K562 (cell line): Measurements from ENCODE around the gene RASIP1. TPM values are rescaled to one million over a fixed set of nuclear protein-coding genes. Genes with fewer than 3 reads are reported as not detected.
A peak's percentile ranks its signal among the peaks of the same experiment; 100 is the strongest.
"Not testable (repeated sequence)": the region's sequence is repeated elsewhere in the genome, so short reads cannot be mapped to it uniquely, and the experiment has no call there.

ENCODE experiments used
- ATAC-seq: fragments of 200-7000 bp; cut with Tn5 transposase; 3 replicates; pipeline ENCODE4 v1.9.1; 2020; ENCODE audit warnings: moderate library complexity
- BruUV-seq: library from RNA; stranded (reverse); fragments of 400-500 nt; replicated peaks from 2 replicates; lab custom pipeline; 2021; lab: Mats Ljungman, UMichigan
- CTCF ChIA-PET: fragments of 300-600 bp; formaldehyde crosslinking; extraction: SDS; loops from one replicate; lab custom pipeline; 2021; ENCODE audit warnings: low intra/inter-chr PET ratio; lab: Yijun Ruan, JAX
- POLR2A ChIA-PET: fragments of 300-600, 350-650 bp; sonication (Branson Sonifier 250); formaldehyde crosslinking; extraction: SDS; loops from one replicate; lab custom pipeline; 2021; ENCODE audit warnings: antibody characterized with exemption, inconsistent platforms; lab: Yijun Ruan, JAX
- DNase-seq, 4 experiments: peaks; one replicate each; pipeline versions ENCODE4 v3.0.0 to v3.0.0-alpha.2; 2011 to 2018; ENCODE audit warnings: low spot score in 3 of 4, mixed read lengths in 3 of 4; ENCODE audit errors: extremely low read depth in 1 of 4
- FAIRE-seq: peaks from 2 replicates; lab custom pipeline; 2011; peaks lifted over from hg19 to GRCh38; lab: Jason Lieb, UNC
- H2AFZ ChIP-seq: 2 replicates; pipeline ENCODE4 v1.6.0; 2011; ENCODE audit warnings: low read depth, low read length, control low read depth, inconsistent platforms
- H3K27ac ChIP-seq: fragments of 200-600 bp; 3 replicates; pipeline ENCODE4 v1.8.0; 2011; ENCODE audit warnings: low read depth, mild to moderate bottlenecking, control low read depth, inconsistent platforms, low read length, moderate library complexity, mixed read lengths; ENCODE audit errors: extremely low read depth
- H3K27me3 ChIP-seq, 2 experiments: fragments of 300-600 bp in 1 of 2; 2 replicates in 1 of 2; 3 replicates in 1 of 2; pipeline versions ENCODE4 v1.6.0 to v1.8.0; 2011; ENCODE audit warnings: inconsistent platforms in 2 of 2, low read length in 2 of 2, mild to moderate bottlenecking in 1 of 2, mixed read lengths in 1 of 2, moderate library complexity in 1 of 2; ENCODE audit not compliant: control insufficient read depth in 2 of 2, insufficient read depth in 2 of 2
- H3K36me3 ChIP-seq: fragments of 300-600 bp; 3 replicates; pipeline ENCODE4 v1.8.0; 2011; ENCODE audit warnings: mild to moderate bottlenecking, low read length, inconsistent platforms; ENCODE audit not compliant: control insufficient read depth, insufficient read depth
- H3K4me1 ChIP-seq, 2 experiments: fragments of 200-600 bp in 1 of 2; replicated peaks in 1 of 2; 2 replicates in 1 of 2; 3 replicates in 1 of 2; pipeline versions ENCODE4 v1.5.1 to v1.8.0; 2011; ENCODE audit warnings: inconsistent platforms in 2 of 2, low read length in 2 of 2, mild to moderate bottlenecking in 1 of 2, mixed read lengths in 1 of 2, moderate library complexity in 1 of 2; ENCODE audit not compliant: control insufficient read depth in 2 of 2, insufficient read depth in 2 of 2
- H3K4me2 ChIP-seq: 2 replicates; pipeline ENCODE4 v1.6.1; 2011; ENCODE audit warnings: low read length, control low read depth, inconsistent platforms, mixed read lengths; ENCODE audit not compliant: insufficient read depth
- H3K4me3 ChIP-seq: fragments of 200-600 bp; sonication (generic), shearing (Covaris generic); 2 replicates; pipeline ENCODE4 v1.5.1; 2016; ENCODE audit warnings: control low read depth, inconsistent platforms
- H3K79me2 ChIP-seq: fragments of 200-600 bp; 3 replicates; pipeline ENCODE4 v1.8.0; 2011; ENCODE audit warnings: low read length, inconsistent platforms; ENCODE audit not compliant: control insufficient read depth, insufficient read depth
- H3K9ac ChIP-seq, 2 experiments: 2 replicates each; pipeline versions ENCODE4 v1.6.0 to v1.6.1; 2011; ENCODE audit warnings: low read depth in 2 of 2, low read length in 2 of 2, control low read depth in 1 of 2, inconsistent platforms in 1 of 2, mild to moderate bottlenecking in 1 of 2, mixed read lengths in 1 of 2; ENCODE audit not compliant: insufficient read depth in 1 of 2
- H3K9me1 ChIP-seq: one replicate; pipeline ENCODE4 v1.6.0; 2011; ENCODE audit warnings: inconsistent platforms, mild to moderate bottlenecking, low read length, moderate library complexity; ENCODE audit not compliant: control insufficient read depth, insufficient read depth
- H3K9me3 ChIP-seq: replicated peaks from 2 replicates; pipeline ENCODE4 v1.5.1; 2011; ENCODE audit warnings: low read depth, low read length, inconsistent platforms; ENCODE audit not compliant: control insufficient read depth, insufficient read depth
- H4K20me1 ChIP-seq: replicated peaks from 2 replicates; pipeline ENCODE4 v1.6.1; 2011; ENCODE audit warnings: low read length, inconsistent platforms, mixed read lengths; ENCODE audit not compliant: control insufficient read depth, insufficient read depth
- ARID1B ChIP-seq: fragments of 450-650 bp; IDR thresholded peaks from 2 replicates; pipeline ENCODE4 v1.6.1; 2016; ENCODE audit warnings: antibody characterized with exemption, mild to moderate bottlenecking, inconsistent platforms
- CBFA2T2 ChIP-seq: fragments of 450-650 bp; conservative IDR thresholded peaks from 2 replicates; pipeline ENCODE4 v1.6.1; 2017; ENCODE audit warnings: mild to moderate bottlenecking
- CBFA2T3 ChIP-seq: fragments of 450-650 bp; IDR thresholded peaks from 2 replicates; pipeline ENCODE4 v1.6.1; 2017
- NCOR1 ChIP-seq: fragments of 450-650 bp; IDR thresholded peaks from 2 replicates; pipeline ENCODE4 v1.6.1; 2016; ENCODE audit warnings: mild to moderate bottlenecking, moderate library complexity
- NFIC ChIP-seq: fragments of 450-650 bp; IDR thresholded peaks from 2 replicates; pipeline ENCODE4 v1.6.1; 2017; ENCODE audit warnings: mild to moderate bottlenecking, inconsistent platforms
- SMARCA4 ChIP-seq: fragments of 450-650 bp; IDR thresholded peaks from 2 replicates; pipeline ENCODE4 v1.6.1; 2016
- TAL1 ChIP-seq: fragments of 450-650 bp; IDR thresholded peaks from 2 replicates; pipeline ENCODE4 v1.6.1; 2016; ENCODE audit warnings: mild to moderate bottlenecking
- TEAD4 ChIP-seq, 2 experiments: sonication (generic) in 1 of 2; formaldehyde crosslinking in 1 of 2; IDR thresholded peaks; 2 replicates each; pipeline versions ENCODE4 v1.6.1 to v1.8.0; 2012 to 2022; ENCODE audit warnings: borderline replicate concordance in 1 of 2, inconsistent platforms in 1 of 2, low read length in 1 of 2, mild to moderate bottlenecking in 1 of 2, missing genetic modification reagents in 1 of 2
- ZBTB11 ChIP-seq, 3 experiments: fragments of 200-800 bp in 1 of 3; fragments of 250-450 bp in 1 of 3; fragments of 450-650 bp in 1 of 3; sonication (Bioruptor Pico) in 1 of 3; sonication (Bioruptor generic) in 1 of 3; formaldehyde crosslinking in 1 of 3; IDR thresholded peaks; 2 replicates each; pipeline versions ENCODE4 v1.6.1 to v1.8.0; 2016 to 2022; ENCODE audit warnings: mild to moderate bottlenecking in 2 of 3, missing genetic modification characterization in 2 of 3, missing compliant biosample characterization in 1 of 3, moderate library complexity in 1 of 3
- ZNF239 ChIP-seq: fragments of 250-450 bp; sonication (Bioruptor Pico); IDR thresholded peaks from 2 replicates; pipeline ENCODE4 v1.4.0; 2020; ENCODE audit warnings: mild to moderate bottlenecking
- WGBS: fragments of 100-300 bp; shearing (Covaris generic); methylation state at CpG from one replicate; pipeline ENCODE4 v1.1.6; 2016; ENCODE audit warnings: low coverage, mixed read lengths; ENCODE audit not compliant: insufficient coverage; ENCODE audit errors: missing lambda C conversion rate; 5-methylcytosine and 5-hydroxymethylcytosine counted together
- in situ Hi-C: fragments of 300-500 bp; cut with MboI; formaldehyde crosslinking; loops from 4 replicates; pipeline ENCODE4 v1.15.0; 2018; ENCODE audit warnings: inconsistent platforms, mixed read lengths
- intact Hi-C: fragments of 100-400 bp; cut with micrococcal nuclease; formaldehyde crosslinking; loops from 2 replicates; pipeline ENCODE4 v1.14.2; 2022
- polyA plus RNA-seq, 8 experiments: library from polyadenylated mRNA; depleted of rRNA in 4 of 8; stranded (reverse) in 5 of 8; unstranded in 3 of 8; fragments of >200 nt; fragmentation: Nextera tagmentation in 2 of 8; fragmentation: Illumina TruSeq in 1 of 8; extraction: Ambion mirVana in 2 of 8; extraction: Trizol in 1 of 8; gene quantifications; 2 replicates each; pipeline versions ENCODE4 v1.2.1 to v1.2.3, GENCODE V29; 2011 to 2014; ENCODE audit warnings: inconsistent platforms in 1 of 8, missing spikeins in 1 of 8
- total RNA-seq, 7 experiments: library from RNA; depleted of rRNA in 6 of 7; stranded (reverse); fragments of >200 nt in 6 of 7; fragmentation: Illumina TruSeq in 2 of 7; extraction: Trizol in 2 of 7; gene quantifications; 2 replicates each; pipeline versions ENCODE4 v1.2.1 to v1.2.3, GENCODE V29; 2011 to 2021; ENCODE audit warnings: low replicate concordance in 1 of 7

RASIP1 gene
- total and polyA plus RNA-seq, 9 of the 15 experiments (the other 6 are each of a cell fraction or from before 2014, with no cell fraction given) = 0.20 to 4.7 (median 1.5) TPM

DNA sequence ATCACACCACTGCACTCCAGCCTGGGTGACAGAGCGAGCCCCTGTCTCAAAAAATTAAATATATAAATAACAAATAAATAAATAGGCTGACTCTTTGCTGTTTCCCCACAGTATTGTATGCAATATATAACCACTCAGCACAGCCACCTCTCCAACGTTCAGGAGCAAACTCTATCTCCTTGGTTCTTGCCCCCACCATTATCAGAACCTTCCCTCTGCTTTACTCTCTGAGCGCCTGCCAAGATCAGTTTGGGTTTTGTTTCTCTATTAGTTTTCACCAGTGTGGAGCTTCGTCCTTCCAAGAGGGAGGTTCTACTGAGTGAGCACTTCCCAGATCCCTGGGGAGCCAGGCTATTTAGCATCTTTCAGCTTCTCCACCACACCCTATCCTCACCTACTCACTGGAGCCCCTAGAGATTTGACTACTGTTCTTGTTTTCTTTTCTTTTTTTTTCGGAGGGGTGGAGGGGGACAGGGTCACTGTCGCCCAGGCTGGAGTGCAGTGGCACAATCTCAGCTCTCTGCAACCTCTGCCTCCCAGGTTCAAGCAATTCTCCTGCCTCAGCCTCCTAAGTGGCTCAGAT, 27.9 kb upstream of the RASIP1 start:
- WGBS = 22% methylated on average over 6 of the region's 6 CpGs
- H3K27me3 ChIP-seq, H3K79me2 ChIP-seq, H3K9ac ChIP-seq, CTCF ChIA-PET, BruUV-seq, H4K20me1 ChIP-seq, DNase-seq, H3K4me3 ChIP-seq, H3K9me1 ChIP-seq, H3K36me3 ChIP-seq, in situ Hi-C loops, H3K4me2 ChIP-seq, H3K9me3 ChIP-seq, intact Hi-C loops, H3K27ac ChIP-seq: not testable (repeated sequence)
- Histone ChIP-seq H3K4me1 (peaks cover 5 to 26% of the 10 kb centered on the region in 2 experiments; a peak in 4 of 5 replicates), H2AFZ (0 out of 2 replicates have a peak overlapping the region, but pooled peaks have one; percentile 24)
- POLR2A ChIA-PET = interaction anchor here (1.6 kb wide), 1 partner anchor 14 kb away, joined by 3 read pairs; no protein-coding TSS in a partner anchor
- ATAC-seq (peak; percentile 23; the same call in 2 of the 3 replicates), FAIRE-seq (peak; percentile 75)

DNA sequence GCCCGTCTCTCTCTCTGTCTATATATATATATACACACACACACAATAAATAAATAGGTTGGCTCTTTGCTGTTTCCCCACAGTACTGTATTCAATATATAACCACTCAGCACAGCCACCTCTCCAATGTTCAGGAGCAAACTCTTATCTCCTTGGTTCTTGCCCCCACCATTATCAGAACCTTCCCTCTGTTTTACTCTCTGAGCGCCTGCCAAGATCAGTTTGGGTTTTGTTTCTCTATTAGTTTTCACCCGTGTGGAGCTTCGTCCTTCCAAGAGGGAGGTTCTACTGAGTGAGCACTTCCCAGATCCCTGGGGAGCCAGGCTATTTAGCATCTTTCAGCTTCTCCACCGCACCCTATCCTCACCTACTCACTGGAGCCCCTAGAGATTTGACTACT, 25.4 kb upstream of the RASIP1 start:
- Histone ChIP-seq H3K9ac (peak overlapping the region; percentile 35 to 53; a peak in 1 of 4 replicates), H3K4me1 (peaks cover 5 to 23% of the 10 kb centered on the region in 2 experiments; a peak in 4 of 5 replicates), H2AFZ (peak overlapping the region; percentile 62), H3K4me2 (peak overlapping the region; percentile 9; the same call in 1 of the 2 replicates)
- H3K79me2 ChIP-seq; H3K27ac ChIP-seq; H4K20me1 ChIP-seq; H3K9me1 ChIP-seq; H3K36me3 ChIP-seq; intact Hi-C loops; H3K27me3 ChIP-seq; H3K9me3 ChIP-seq; POLR2A ChIA-PET; in situ Hi-C loops; H3K4me3 ChIP-seq; BruUV-seq; TF ChIP-seq TEAD4 (CRISPR knock-in tag; IDR thresholded peaks at IDR 0.05; ENCODE audit: borderline replicate concordance): not testable (repeated sequence)
- WGBS = 6% methylated on average over 5 of the region's 5 CpGs
- peak; percentile 90 for FAIRE-seq
- peak in 3 of 4 experiments; percentile 10 to 72 (median 52) for DNase-seq
- ATAC-seq = peak; percentile 82
- CTCF ChIA-PET = interaction anchor here (0.7 kb wide), 1 partner anchor 74 kb away, joined by 3 read pairs; no protein-coding TSS in a partner anchor
- TF ChIP-seq SMARCA4 (0 out of 2 replicates have a peak, but pooled peaks have one; percentile 45), ARID1B (peak; percentile 82), TAL1 (peak; percentile 57; the same call in 1 of the 2 replicates), TEAD4 (IDR thresholded peaks at IDR 0.05; ENCODE audit: low read length) (peak; percentile 11; the same call in 1 of the 2 replicates), ZNF239 (CRISPR knock-in tag) (peak; percentile 58; the same call in 1 of the 2 replicates), CBFA2T3 (peak; percentile 67), NCOR1 (peak; percentile 46; the same call in 1 of the 2 replicates), NFIC (peak; percentile 75), CBFA2T2 (peak; percentile 35), ZBTB11 (CRISPR knock-in tag; IDR thresholded peaks at IDR 0.05) (peak in 1 of 3 experiments; percentile 44; a peak in 1 of 6 replicates)
